Stimulated activated CD8-positive, alpha-beta memory T cell treated with anti-CD3 and anti-CD28 coated beads, Interleukin-4, amount 100 ng/mL, for 4 hours (primary cell): ENCODE results near the gene RAB11A.
"Not testable (repeated sequence)": the region's sequence is repeated elsewhere in the genome, so short reads cannot be mapped to it uniquely, and the experiment has no call there.

Experiments used
- DNase-seq, 2 donors: peaks; one replicate each; pipeline ENCODE4 v3.0.0-alpha.2; 2020; ENCODE audit warnings: low read depth in 2 of 2, low spot score in 1 of 2

Gene RAB11A

DNA sequence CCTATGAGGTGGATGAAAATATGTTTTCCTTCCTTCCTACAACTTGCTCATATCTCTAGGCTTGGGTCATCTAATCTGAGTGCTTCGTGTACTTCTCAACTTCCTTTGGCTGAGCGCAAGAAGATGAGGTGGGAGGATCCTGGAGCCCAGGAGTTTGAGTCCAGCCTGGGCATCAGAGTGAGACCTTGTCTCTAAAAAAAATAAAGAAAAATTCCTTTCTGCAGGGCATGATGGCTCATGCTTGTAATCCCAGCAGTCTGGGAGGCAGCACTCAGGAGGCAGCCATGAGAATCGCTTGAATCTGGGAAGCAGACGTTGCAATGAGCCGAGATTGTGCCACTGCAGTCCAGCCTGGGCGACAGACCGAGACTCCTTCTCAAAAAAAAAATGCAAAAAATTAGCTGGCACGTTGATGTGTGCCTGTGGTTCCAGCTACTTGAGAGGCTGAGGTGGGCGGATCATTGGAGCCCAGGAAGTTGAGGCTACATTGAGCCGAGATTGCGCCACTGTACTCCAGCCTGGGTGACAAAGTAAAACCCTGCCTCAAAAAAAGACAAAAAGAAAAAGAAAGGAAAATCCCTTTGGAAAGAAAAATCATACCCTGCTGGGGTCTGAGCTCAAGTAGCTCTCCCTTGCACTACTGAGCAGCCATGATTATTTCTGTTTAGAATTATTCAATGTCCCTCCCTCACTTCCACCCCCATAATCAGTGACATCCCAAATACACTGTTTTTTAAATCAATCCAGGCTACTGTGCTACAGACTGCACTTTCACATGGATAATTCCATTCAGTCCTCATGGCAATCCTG is 28.0 kb upstream of the RAB11A start:
- no peak for DNase-seq

DNA sequence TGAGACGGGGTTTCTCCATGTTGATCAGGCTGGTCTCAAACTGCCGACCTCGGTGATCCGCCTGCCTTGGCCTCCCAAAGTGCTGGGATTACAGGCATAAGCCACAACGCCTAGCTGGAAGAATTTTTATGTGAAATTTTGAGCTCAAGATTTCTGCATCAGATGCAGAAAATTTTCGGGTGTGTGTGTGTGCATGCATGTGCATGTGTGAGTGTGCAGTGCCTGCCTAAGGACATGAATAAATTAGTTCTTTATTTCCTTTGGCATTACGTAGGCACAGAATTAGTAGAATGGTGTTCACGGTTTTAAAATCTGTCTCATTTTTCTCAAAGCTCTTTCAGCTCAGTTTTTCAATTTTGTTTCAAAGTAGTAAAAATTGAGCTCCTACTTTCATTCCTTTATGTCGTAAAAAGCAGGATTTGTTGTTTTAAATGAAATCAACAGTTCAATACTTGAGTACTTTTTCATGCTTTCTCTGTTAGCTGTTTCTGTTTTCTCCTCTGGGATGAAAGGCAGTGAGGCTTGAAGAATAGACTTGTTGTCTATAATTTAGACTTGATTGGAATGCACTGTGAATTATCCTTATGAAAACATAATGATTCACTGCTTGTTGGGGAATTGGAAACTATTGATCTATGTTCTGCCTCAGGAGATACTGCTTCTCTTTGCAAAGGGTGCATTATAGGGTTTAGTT is 23.3 kb upstream of the RAB11A start:
- no peak for DNase-seq

DNA sequence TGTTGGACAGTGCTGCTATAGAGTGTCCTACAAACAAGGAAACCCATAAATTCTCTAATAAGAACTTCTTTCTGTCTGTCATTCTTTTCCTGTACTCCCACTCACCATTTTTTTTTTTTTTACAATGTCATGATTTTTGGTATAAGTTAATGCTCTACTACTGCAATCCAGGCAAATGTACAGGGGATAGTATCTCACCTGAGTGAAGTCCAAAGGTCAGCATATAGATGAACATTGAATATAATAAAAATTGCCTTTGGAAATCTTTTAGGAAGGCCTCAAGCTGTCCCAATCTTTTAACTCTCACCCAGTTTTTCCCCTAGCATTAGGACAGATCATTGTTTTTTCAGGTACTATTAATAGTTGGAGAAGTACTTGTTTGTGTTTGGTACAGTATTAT is 21.3 kb upstream of the RAB11A start:
- DNase-seq: no peak

GRCh38 chr15:65851981-65852380 is 17.3 kb upstream of the RAB11A start:
- no peak for DNase-seq

- peak; percentile 56 to 77 for DNase-seq
These were observed 12.4 kb upstream of the RAB11A start for GRCh38 chr15:65856821-65857455.

DNA sequence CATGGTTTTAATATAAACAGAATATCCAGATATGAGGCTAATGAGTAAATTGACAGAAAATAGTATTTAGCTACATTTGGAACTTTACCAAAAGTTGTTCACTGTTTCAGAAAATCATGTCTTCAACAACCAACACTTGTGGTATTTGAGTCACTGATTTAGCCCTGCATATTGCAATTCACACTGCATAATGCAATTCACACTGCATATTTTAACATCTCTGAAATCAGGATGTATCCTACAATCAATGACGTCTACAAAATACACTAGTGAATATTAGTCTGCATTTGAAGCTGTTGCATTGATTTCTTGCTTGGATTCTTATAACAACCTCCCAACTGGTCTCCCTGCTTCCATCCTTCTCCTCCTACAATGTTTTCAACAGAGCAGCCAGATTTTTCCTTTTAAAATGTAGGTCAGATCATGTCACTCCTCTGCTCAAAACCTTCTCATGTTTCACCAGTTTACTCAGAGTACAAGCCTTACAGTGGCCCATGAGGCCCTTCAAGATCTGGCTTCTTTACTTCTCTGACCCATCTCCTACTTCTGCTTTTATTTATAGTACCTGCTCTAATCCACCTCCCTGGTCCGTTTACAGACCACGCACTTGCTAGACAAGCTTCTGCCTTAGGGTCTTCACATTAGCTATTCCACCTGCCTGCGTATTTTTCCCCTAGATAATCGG is 11.4 kb upstream of the RAB11A start:
- no peak for DNase-seq

DNA sequence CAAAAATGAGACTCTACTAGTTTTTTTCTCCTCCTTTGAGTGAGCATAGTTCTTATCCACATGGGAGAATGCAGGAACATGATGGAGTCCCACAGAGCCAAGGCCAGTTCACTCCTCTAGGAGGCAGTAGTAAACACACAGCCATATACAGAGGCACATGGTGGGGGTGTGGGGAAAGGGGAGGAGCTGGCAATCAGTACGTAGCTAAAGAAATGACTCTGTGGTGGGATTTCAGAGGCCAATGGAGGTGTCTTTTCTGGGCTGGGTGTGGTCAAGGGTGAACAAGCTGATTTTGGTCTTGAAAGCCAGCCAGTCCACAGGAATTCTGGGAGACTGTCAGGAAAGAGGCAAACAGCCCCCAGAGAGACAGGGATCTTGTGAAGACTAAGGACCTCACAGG is 6.6 kb upstream of the RAB11A start:
- peak; percentile 8 to 30 for DNase-seq

GRCh38 chr15:65863106-65863505 is 6.2 kb upstream of the RAB11A start:
- DNase-seq: no peak

- DNase-seq: no peak
These were observed 2.0 kb upstream of the RAB11A start for GRCh38 chr15:65867244-65867643.

DNA sequence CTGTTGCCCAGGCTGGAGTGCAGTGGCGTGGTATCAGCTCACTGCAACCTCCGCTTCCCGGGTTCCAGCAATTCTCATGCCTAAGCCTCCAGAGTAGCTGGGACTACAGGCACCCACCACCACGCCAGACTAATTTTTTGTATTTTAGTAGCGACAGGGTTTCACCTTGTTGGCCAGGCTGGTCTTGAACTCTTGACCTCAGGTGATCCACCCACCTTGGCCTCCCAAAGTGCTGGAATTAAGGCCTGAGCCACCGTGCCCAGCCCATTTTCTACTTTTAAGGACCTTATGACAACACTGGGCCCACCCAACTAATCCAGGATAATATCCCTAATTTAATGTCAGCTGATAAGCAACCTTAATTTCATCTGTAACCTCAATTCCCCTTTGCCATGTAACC is 1.4 kb upstream of the RAB11A start:
- DNase-seq: not testable (repeated sequence)

GRCh38 chr15:65868546-65869125 is 655 bp upstream of the RAB11A start:
- no peak for DNase-seq

GRCh38 chr15:65869954-65870871 is 922 bp downstream of the RAB11A start:
- peak in 1 of 2 donors; percentile 6 for DNase-seq

DNA sequence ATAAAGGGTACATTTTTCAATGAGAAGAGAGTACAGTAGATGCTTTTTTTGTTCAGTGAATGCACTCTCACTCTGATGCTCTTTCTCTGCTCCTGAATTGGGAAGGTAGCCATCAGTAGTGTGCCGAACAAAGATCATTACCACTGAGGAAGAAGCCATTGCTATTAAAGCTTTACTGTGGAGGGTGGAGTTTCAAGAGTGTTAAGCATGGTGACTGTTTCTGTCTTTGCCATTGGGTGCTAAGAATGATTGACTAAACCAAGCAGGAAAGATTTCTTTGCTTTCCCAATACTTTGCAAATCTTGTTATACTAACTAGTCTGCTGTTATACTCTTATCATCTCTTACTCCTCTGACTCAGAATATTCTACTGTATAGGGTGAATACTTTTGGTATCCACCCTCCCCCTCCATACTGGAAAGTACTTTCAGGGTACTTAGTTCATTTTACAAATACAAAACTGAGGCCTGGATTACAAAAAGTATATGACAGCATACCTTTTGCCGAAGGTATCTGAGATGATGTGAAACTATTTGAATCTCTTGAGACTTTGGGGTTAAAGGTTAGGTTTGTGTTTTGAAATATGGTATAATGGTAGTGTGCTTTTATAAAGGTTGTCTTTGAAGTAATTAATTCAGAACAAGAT is 1.7 kb downstream of the RAB11A start:
- no peak for DNase-seq

DNA sequence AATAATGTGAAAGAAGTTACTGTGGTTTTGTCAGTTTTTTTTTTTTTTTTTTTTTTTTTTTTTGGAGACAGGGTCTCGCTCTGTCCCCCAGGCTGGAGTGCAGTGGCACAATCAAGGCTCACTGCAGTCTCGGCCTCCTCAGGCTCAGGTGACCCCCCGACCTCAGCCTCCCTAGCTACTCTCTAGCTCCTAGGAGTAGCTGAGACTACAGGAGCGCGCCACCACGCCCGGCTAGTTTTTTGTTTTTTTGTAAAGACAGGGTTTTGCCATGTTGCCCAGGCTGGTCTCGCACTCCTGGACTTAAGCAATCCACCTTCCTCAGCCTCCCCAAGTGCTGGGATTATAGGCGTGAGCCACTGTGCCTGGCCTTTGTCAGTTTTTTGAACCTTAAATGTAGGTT is 2.6 kb downstream of the RAB11A start:
- not testable (repeated sequence) for DNase-seq

GRCh38 chr15:65872596-65872995 is 3.3 kb downstream of the RAB11A start:
- not testable (repeated sequence) for DNase-seq

DNA sequence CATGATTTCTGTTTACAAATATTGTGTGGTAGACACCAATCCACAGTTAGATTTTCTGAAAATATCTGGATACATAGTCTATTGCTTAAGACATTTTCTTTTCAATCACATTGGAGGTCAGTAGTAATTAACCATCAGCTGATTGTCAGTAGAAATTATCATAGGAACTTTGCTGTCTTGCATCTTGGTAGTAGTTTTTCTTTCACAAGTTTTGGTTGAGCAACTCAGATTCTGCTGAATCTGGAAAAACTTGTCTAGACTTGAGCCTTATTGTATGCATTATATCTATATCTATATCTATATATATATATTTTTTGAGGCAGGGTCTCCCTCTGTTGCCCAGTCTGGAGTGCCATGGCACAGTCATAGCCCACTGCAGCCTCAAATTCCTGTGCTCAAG is 4.0 kb downstream of the RAB11A start:
- DNase-seq: no peak

DNA sequence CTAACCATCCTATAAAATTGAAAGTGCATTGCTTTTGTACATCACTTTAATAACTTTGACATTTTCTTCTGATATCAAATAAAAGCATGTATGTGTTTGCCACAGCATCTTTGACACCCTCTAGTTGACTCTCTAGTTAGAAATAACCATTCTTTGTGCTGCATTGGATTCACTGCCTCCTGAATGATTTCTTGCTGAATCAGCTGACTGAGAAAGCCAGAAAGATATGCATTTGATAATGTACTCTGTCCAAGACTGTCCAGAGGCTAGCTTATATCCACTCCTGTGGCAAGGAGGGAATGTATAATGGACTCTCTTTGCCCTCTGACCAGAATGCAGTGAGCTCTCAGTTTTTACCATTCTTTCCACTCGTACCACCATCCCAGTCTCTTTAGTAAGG is 6.2 kb downstream of the RAB11A start:
- DNase-seq: no peak

GRCh38 chr15:65877749-65878148 is 8.5 kb downstream of the RAB11A start:
- DNase-seq: no peak

- DNase-seq: no peak
These were observed 12.6 kb downstream of the RAB11A start for GRCh38 chr15:65881766-65882434.
